ENCODE results near the gene RNF208. TPM values are rescaled to one million over a fixed set of nuclear protein-coding genes. Genes with fewer than 3 reads are reported as not detected.

The RNF208 gene
- total and polyA plus RNA-seq, 9 of the 15 experiments (the other 6 are each of a cell fraction or from before 2014, with no cell fraction given), result 0.15 to 6.9 (median 0.50) TPM; not detected in 2

GRCh38 chr9:137255448-137256114 lies 33.5 kb upstream of the RNF208 start:
- Histone ChIP-seq H4K20me1 (replicated peaks; ENCODE audit: control insufficient read depth, insufficient read depth, low read length) (no peaks in the 10 kb centered on the region; the same call in 1 of the 2 replicates), H3K4me1 (replicated peaks in 1 of 2; ENCODE audit: control insufficient read depth in 2 of 2, insufficient read depth in 2 of 2, low read length in 2 of 2) (peaks cover 13 to 63% of the 10 kb centered on the region in 2 experiments), H3K27me3 (ENCODE audit: control insufficient read depth in 2 of 2, insufficient read depth in 2 of 2, low read length in 2 of 2) (no peaks in the 10 kb centered on the region), H3K9me1 (ENCODE audit: control insufficient read depth, insufficient read depth, low read length) (no peaks in the 10 kb centered on the region), H3K9me3 (replicated peaks; ENCODE audit: control insufficient read depth, insufficient read depth, low read depth, low read length) (no peaks in the 10 kb centered on the region), H3K79me2 (ENCODE audit: control insufficient read depth, insufficient read depth, low read length) (peaks cover 39% of the 10 kb centered on the region), H2AFZ (ENCODE audit: low read depth, low read length) (peak overlapping the region; percentile 79), H3K36me3 (ENCODE audit: control insufficient read depth, insufficient read depth, low read length) (peaks cover 31% of the 10 kb centered on the region), H3K4me3 (peak overlapping the region; percentile 100), H3K27ac (ENCODE audit: extremely low read depth, low read depth, low read length) (peak overlapping the region; percentile 82), H3K9ac (ENCODE audit: insufficient read depth in 1 of 2, low read depth in 2 of 2, low read length in 2 of 2) (peak overlapping the region; percentile 90 to 95), H3K4me2 (ENCODE audit: insufficient read depth, low read length) (peak overlapping the region; percentile 97)
- WGBS (ENCODE audit: insufficient coverage, low coverage, missing lambda C conversion rate), result 1% methylated on average over 36 of the region's 51 CpGs
- in situ Hi-C loops (cut with MboI) (no loop called here), intact Hi-C loops (cut with micrococcal nuclease) (loop anchor here (2.0 kb wide), 2 partner anchors 15 to 21 kb away; partner anchors contain the start of genes TOR4A and TUBB4B)
- DNase-seq (ENCODE audit: extremely low read depth in 1 of 4, low spot score in 3 of 4), result peak in 2 of 4 experiments; percentile 11 to 66
- ATAC-seq, result peak; percentile 51
- BruUV-seq (replicated peaks), result no TSS peak
- FAIRE-seq, result no peak
- ChIA-PET POLR2A (interaction anchor here (0.8 to 8.3 kb wide), 3 partner anchors 13 to 57 kb away, joined by 3 to 221 read pairs (median 4); partner anchors contain the start of gene TUBB4B), CTCF (ENCODE audit: low intra/inter-chr PET ratio) (interaction anchor here (1.1 kb wide), 1 partner anchor 19 kb away, joined by 3 read pairs; no protein-coding TSS in a partner anchor)
- TF ChIP-seq NR2C2 (CRISPR knock-in tag; IDR thresholded peaks at IDR 0.05) (no peak), NR2C2 (tag; IDR thresholded peaks at IDR 0.05) (peak; percentile 44), GATAD2A (IDR thresholded peaks at IDR 0.05) (no peak), PHF21A (IDR thresholded peaks at IDR 0.05; ENCODE audit: borderline replicate concordance, low read depth) (no peak), NONO (IDR thresholded peaks at IDR 0.05; ENCODE audit: low read depth in 2 of 2, low read length in 1 of 2) (peak in 1 of 2 experiments; percentile 50; a peak in 1 of 4 replicates), ZBTB11 (CRISPR knock-in tag; IDR thresholded peaks at IDR 0.05) (peak in 1 of 3 experiments; percentile 98; a peak in 2 of 6 replicates), ATF4 (CRISPR knock-in tag; IDR thresholded peaks at IDR 0.05) (no peak), TCF7 (IDR thresholded peaks at IDR 0.05; ENCODE audit: borderline replicate concordance) (no peak), RBM14 (IDR thresholded peaks at IDR 0.05; ENCODE audit: borderline replicate concordance, insufficient read depth, low read depth, low read length) (no peak), RBM39 (optimal IDR thresholded peaks at IDR 0.05; ENCODE audit: low read depth, low read length) (no peak), EHMT2 (IDR thresholded peaks at IDR 0.05) (no peak), ZNF511 (CRISPR knock-in tag; IDR thresholded peaks at IDR 0.05) (no peak), KAT7 (CRISPR knock-in tag; IDR thresholded peaks at IDR 0.05; ENCODE audit: borderline replicate concordance) (no peak), SIN3B (IDR thresholded peaks at IDR 0.05; ENCODE audit: low read depth) (peak; percentile 1; the same call in 1 of the 2 replicates), RBFOX2 (IDR thresholded peaks at IDR 0.05; ENCODE audit: low read depth, low read length) (peak; percentile 19), FUS (optimal IDR thresholded peaks at IDR 0.05; ENCODE audit: low read depth, low read length) (no peak), ZNF431 (CRISPR knock-in tag; IDR thresholded peaks at IDR 0.05) (no peak)

All from K562 (cell line).